Neural cell (in vitro differentiated cells): ENCODE results near the gene TSKU. TPM values are rescaled to one million over a fixed set of nuclear protein-coding genes. Genes with fewer than 3 reads are reported as not detected.

ENCODE experiments used
- H2AFZ ChIP-seq: fragments of 200-600, 300-800 bp; sonication (generic), shearing (Covaris generic); 2 replicates; pipeline ENCODE4 v1.6.0; 2014; ENCODE audit warnings: low read depth, mild to moderate bottlenecking, antibody characterized with exemption, low read length, moderate library complexity
- H3F3A ChIP-seq: fragments of 200-600 bp; shearing (Covaris generic); 2 replicates; pipeline ENCODE4 v1.6.1; 2016; ENCODE audit warnings: mild to moderate bottlenecking, moderate library complexity, mixed read lengths, antibody characterized with exemption, low read length; ENCODE audit not compliant: insufficient read depth, poor library complexity, severe bottlenecking
- H3K27ac ChIP-seq: fragments of 200-600, 300-800 bp; sonication (generic), shearing (Covaris generic); 2 replicates; pipeline ENCODE4 v1.5.1; 2014; ENCODE audit warnings: mild to moderate bottlenecking, low read length, moderate library complexity
- H3K27me3 ChIP-seq: fragments of 300-800, 200-600 bp; sonication (generic), shearing (Covaris generic); 2 replicates; pipeline ENCODE4 v1.6.0; 2014; ENCODE audit warnings: mild to moderate bottlenecking, low read depth, low read length, moderate library complexity; ENCODE audit not compliant: insufficient read depth
- H3K36me3 ChIP-seq: fragments of 300-800, 200-600 bp; sonication (generic), shearing (Covaris generic); 2 replicates; pipeline ENCODE4 v1.5.1; 2014; ENCODE audit warnings: mild to moderate bottlenecking, antibody characterized with exemption, low read length, moderate library complexity; ENCODE audit not compliant: insufficient read depth
- H3K4me2 ChIP-seq: fragments of 300-800, 200-600 bp; sonication (generic), shearing (Covaris generic); 2 replicates; pipeline ENCODE4 v1.6.0; 2014; ENCODE audit warnings: mild to moderate bottlenecking, low read length
- H3K4me3 ChIP-seq: fragments of 300-800, 200-600 bp; sonication (generic), shearing (Covaris generic); 2 replicates; pipeline ENCODE4 v1.5.1; 2014; ENCODE audit warnings: mild to moderate bottlenecking, low read length, moderate library complexity
- H3K79me2 ChIP-seq: fragments of 200-600 bp; shearing (Covaris generic); replicated peaks from 2 replicates; pipeline ENCODE4 v1.6.0; 2014; ENCODE audit warnings: mild to moderate bottlenecking, low read length, moderate library complexity; ENCODE audit not compliant: insufficient read depth
- H3K9ac ChIP-seq: fragments of 300-800, 200-600 bp; sonication (generic), shearing (Covaris generic); 2 replicates; pipeline ENCODE4 v1.6.1; 2016; ENCODE audit warnings: mild to moderate bottlenecking, low read length, mixed read lengths
- H3K9me2 ChIP-seq: fragments of 200-600 bp; shearing (Covaris generic); 2 replicates; pipeline ENCODE4 v1.6.1; 2016; ENCODE audit warnings: mild to moderate bottlenecking, low read length, mixed read lengths; ENCODE audit not compliant: insufficient read depth
- H3K9me3 ChIP-seq: fragments of 200-600, 300-800 bp; sonication (generic), shearing (Covaris generic); 2 replicates; pipeline ENCODE4 v1.6.1; 2016; ENCODE audit warnings: mild to moderate bottlenecking, mixed run types, low read length, moderate library complexity, mixed read lengths
- H4K20me1 ChIP-seq: fragments of 200-600 bp; shearing (Covaris generic); 2 replicates; pipeline ENCODE4 v1.6.1; 2016; ENCODE audit warnings: mild to moderate bottlenecking, mixed run types; ENCODE audit not compliant: insufficient read depth
- EP300 ChIP-seq: fragments of 450-650 bp; conservative IDR thresholded peaks from 2 replicates; pipeline ENCODE4 v1.6.1; 2014; ENCODE audit warnings: antibody characterized with exemption, mild to moderate bottlenecking, moderate library complexity; ENCODE audit not compliant: poor library complexity, severe bottlenecking
- EZH2 ChIP-seq: fragments of 200-600, 300-800 bp; shearing (Covaris generic), sonication (generic); IDR thresholded peaks from 2 replicates; pipeline ENCODE4 v1.6.1; 2014; ENCODE audit warnings: antibody characterized with exemption, low read length, borderline replicate concordance, mild to moderate bottlenecking; ENCODE audit not compliant: insufficient read depth, poor library complexity, severe bottlenecking
- MXI1 ChIP-seq: fragments of 450-650 bp; conservative IDR thresholded peaks from 2 replicates; pipeline ENCODE4 v1.6.1; 2014; ENCODE audit warnings: antibody characterized with exemption, mild to moderate bottlenecking; ENCODE audit not compliant: poor library complexity, severe bottlenecking
- POLR2AphosphoS5 ChIP-seq: IDR thresholded peaks from 2 replicates; pipeline ENCODE4 v1.6.1; 2012
- RAD21 ChIP-seq: fragments of 450-650 bp; conservative IDR thresholded peaks from 2 replicates; pipeline ENCODE4 v1.6.1; 2014; ENCODE audit warnings: antibody characterized with exemption, mild to moderate bottlenecking, moderate library complexity
- SMC3 ChIP-seq: fragments of 450-650 bp; conservative IDR thresholded peaks from 2 replicates; pipeline ENCODE4 v1.6.1; 2014; ENCODE audit warnings: antibody characterized with exemption, mild to moderate bottlenecking, moderate library complexity; ENCODE audit not compliant: poor library complexity
- TAF1 ChIP-seq: IDR thresholded peaks from 2 replicates; pipeline ENCODE4 v1.6.1; 2012; ENCODE audit warnings: low read depth
- polyA plus RNA-seq: library from polyadenylated mRNA; depleted of rRNA; stranded (reverse); fragments of >200 nt; gene quantifications from 2 replicates; pipeline ENCODE4 v1.2.3, GENCODE V29; 2014
- TF ChIP-seq, protein P1 (sequence below): IDR thresholded peaks from 2 replicates; pipeline ENCODE4 v1.6.1; 2012; ENCODE audit warnings: borderline replicate concordance
- TF ChIP-seq, protein P2 (sequence below): fragments of 450-650 bp; IDR thresholded peaks from 2 replicates; pipeline ENCODE4 v1.5.1; 2014; ENCODE audit warnings: antibody characterized with exemption, mild to moderate bottlenecking, moderate library complexity; ENCODE audit not compliant: poor library complexity, severe bottlenecking

The TSKU gene
- polyA plus RNA-seq, 1 donor from 2014 or later: 3.5 TPM

DNA sequence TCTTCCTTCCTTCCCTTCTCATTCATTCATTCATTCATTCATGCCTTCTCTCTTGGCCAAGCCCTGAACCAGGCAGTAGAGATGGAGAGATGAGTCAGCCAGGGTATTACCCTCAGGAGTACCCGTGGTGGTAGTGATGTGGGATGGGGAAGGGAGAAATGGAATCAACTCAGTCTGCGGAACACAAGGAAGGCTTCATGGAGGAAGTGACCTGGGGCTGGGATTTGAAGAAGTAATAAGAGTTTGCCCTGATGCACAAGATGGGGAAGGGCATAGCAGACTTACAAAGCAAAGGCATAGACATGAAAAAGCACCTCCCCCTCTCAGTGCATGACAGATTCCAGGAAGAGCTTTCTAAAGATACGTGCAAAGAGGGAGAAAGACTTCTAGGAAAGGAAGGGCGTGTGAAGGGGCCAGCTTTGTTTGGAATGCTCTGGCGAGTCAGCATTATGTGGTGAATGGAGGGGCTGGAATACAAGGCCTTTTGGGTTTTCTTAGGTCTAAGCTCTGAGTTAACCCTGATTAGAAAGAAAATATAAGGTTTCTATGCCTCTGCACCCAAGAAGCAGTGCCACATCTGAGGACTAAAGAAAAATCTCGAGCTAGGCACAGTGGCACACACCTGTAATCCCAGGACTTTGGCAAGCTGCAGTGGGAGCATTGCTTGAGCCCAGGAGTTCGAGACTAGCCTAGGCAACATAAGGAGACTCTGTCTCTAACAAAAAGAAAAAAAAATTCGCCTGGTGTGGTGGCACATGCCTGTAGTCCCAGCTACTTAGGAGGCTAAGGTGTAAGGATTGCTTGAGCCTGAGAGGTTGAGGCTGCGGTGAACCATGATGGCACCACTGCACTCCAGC is 41.2 kb downstream of the TSKU start:
- no peaks in the 10 kb centered on the region for H3F3A ChIP-seq
- H3K9me3 ChIP-seq: no peaks in the 10 kb centered on the region
- H3K4me2 ChIP-seq: no peak overlapping the region
- no peaks in the 10 kb centered on the region for H3K79me2 ChIP-seq
- H3K27ac ChIP-seq: no peak overlapping the region
- no peaks in the 10 kb centered on the region for H3K27me3 ChIP-seq
- no peak for TF ChIP-seq MXI1
- TF ChIP-seq TAF1: no peak
- TF ChIP-seq EZH2: no peak
- TF ChIP-seq EP300: no peak
- TF ChIP-seq, protein P1, sequence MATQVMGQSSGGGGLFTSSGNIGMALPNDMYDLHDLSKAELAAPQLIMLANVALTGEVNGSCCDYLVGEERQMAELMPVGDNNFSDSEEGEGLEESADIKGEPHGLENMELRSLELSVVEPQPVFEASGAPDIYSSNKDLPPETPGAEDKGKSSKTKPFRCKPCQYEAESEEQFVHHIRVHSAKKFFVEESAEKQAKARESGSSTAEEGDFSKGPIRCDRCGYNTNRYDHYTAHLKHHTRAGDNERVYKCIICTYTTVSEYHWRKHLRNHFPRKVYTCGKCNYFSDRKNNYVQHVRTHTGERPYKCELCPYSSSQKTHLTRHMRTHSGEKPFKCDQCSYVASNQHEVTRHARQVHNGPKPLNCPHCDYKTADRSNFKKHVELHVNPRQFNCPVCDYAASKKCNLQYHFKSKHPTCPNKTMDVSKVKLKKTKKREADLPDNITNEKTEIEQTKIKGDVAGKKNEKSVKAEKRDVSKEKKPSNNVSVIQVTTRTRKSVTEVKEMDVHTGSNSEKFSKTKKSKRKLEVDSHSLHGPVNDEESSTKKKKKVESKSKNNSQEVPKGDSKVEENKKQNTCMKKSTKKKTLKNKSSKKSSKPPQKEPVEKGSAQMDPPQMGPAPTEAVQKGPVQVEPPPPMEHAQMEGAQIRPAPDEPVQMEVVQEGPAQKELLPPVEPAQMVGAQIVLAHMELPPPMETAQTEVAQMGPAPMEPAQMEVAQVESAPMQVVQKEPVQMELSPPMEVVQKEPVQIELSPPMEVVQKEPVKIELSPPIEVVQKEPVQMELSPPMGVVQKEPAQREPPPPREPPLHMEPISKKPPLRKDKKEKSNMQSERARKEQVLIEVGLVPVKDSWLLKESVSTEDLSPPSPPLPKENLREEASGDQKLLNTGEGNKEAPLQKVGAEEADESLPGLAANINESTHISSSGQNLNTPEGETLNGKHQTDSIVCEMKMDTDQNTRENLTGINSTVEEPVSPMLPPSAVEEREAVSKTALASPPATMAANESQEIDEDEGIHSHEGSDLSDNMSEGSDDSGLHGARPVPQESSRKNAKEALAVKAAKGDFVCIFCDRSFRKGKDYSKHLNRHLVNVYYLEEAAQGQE: no peak
- TF ChIP-seq RAD21: no peak
- no peak for TF ChIP-seq SMC3
- TF ChIP-seq, protein P2, sequence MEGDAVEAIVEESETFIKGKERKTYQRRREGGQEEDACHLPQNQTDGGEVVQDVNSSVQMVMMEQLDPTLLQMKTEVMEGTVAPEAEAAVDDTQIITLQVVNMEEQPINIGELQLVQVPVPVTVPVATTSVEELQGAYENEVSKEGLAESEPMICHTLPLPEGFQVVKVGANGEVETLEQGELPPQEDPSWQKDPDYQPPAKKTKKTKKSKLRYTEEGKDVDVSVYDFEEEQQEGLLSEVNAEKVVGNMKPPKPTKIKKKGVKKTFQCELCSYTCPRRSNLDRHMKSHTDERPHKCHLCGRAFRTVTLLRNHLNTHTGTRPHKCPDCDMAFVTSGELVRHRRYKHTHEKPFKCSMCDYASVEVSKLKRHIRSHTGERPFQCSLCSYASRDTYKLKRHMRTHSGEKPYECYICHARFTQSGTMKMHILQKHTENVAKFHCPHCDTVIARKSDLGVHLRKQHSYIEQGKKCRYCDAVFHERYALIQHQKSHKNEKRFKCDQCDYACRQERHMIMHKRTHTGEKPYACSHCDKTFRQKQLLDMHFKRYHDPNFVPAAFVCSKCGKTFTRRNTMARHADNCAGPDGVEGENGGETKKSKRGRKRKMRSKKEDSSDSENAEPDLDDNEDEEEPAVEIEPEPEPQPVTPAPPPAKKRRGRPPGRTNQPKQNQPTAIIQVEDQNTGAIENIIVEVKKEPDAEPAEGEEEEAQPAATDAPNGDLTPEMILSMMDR: no peak
- TF ChIP-seq POLR2AphosphoS5: no peak
- H4K20me1 ChIP-seq: no peaks in the 10 kb centered on the region
- H3K4me3 ChIP-seq: no peak overlapping the region
- no peaks in the 10 kb centered on the region for H3K36me3 ChIP-seq
- H3K9ac ChIP-seq: no peak overlapping the region
- no peak overlapping the region for H2AFZ ChIP-seq
- no peaks in the 10 kb centered on the region for H3K9me2 ChIP-seq

DNA sequence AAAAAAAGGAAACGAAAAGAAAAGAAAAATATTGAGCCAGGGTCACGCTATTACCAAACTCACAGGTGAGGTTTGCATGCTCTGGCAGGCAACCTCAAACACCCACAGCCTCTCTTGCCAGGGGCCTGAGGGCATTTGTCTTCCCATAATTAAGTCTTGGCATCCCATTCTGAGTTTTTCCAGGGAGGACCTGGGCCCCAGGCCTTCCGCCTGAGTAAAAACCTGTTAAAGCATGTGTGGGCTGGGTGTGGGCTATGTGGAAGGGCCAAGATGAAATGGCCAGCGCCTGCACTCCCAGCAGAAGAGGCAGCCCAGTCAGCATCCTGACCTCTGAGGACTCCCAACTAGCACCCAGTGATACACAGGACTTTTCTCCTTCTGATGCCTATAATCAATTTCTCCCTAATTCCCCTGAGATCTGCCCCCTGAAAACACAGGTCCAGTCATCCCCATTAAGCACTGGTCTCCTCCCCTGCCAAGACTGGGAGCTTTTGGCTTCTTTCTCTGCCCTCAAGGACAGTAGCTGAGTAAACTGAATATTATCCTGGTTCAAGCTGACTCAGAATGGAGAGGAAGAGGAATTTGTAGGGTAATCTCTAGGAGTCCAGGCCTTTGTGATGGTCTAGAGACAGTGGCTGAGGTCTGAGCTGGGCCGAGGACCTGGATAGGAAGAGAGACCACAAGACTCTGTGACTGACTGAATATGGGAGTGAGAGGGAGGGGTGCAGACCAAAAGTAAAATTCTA is 42.0 kb downstream of the TSKU start:
- Histone ChIP-seq H2AFZ (no peak overlapping the region), H3F3A (no peaks in the 10 kb centered on the region), H3K36me3 (no peaks in the 10 kb centered on the region), H3K27ac (no peak overlapping the region), H4K20me1 (no peaks in the 10 kb centered on the region), H3K9me2 (no peaks in the 10 kb centered on the region), H3K4me3 (no peak overlapping the region), H3K27me3 (no peaks in the 10 kb centered on the region), H3K79me2 (no peaks in the 10 kb centered on the region), H3K4me2 (no peak overlapping the region), H3K9me3 (no peaks in the 10 kb centered on the region), H3K9ac (no peak overlapping the region)
- TF ChIP-seq SMC3 (no peak), RAD21 (no peak), TAF1 (no peak), MXI1 (no peak), EZH2 (no peak), EP300 (no peak), POLR2AphosphoS5 (no peak)
- TF ChIP-seq, protein P2: no peak
- TF ChIP-seq, protein P1: no peak
